Stimulated activated CD4-positive, alpha-beta T cell treated with anti-CD3 and anti-CD28 coated beads, Interleukin-2, amount 100 ng/mL, for 48 hours (primary cell): Measurements from ENCODE around the gene STK35.
A peak's percentile ranks its signal among the peaks of the same experiment; 100 is the strongest.
"Not testable (repeated sequence)": the region's sequence is repeated elsewhere in the genome, so short reads cannot be mapped to it uniquely, and the experiment has no call there.

Experiments
- DNase-seq, 2 donors: peaks; one replicate each; pipeline ENCODE4 v3.0.0-alpha.2; 2020

Gene STK35

GRCh38 chr20:2164421-2164820 lies 62.8 kb downstream of the STK35 start:
- no peak for DNase-seq

GRCh38 chr20:2164966-2165365 lies 63.3 kb downstream of the STK35 start:
- DNase-seq = no peak

GRCh38 chr20:2165871-2166270 lies 64.2 kb downstream of the STK35 start:
- DNase-seq = no peak

GRCh38 chr20:2167112-2167511 lies 65.5 kb downstream of the STK35 start:
- DNase-seq = no peak

- no peak for DNase-seq
These were observed 67.3 kb downstream of the STK35 start for GRCh38 chr20:2168946-2169345.

GRCh38 chr20:2169456-2170088 lies 67.9 kb downstream of the STK35 start:
- DNase-seq = no peak

- no peak for DNase-seq
These were observed 68.8 kb downstream of the STK35 start for GRCh38 chr20:2170404-2170803.

- no peak for DNase-seq
These were observed 69.7 kb downstream of the STK35 start for GRCh38 chr20:2171266-2171790.

GRCh38 chr20:2171840-2172239 lies 70.2 kb downstream of the STK35 start:
- not testable (repeated sequence) for DNase-seq

- DNase-seq = peak; percentile 65 to 66
These were observed 70.9 kb downstream of the STK35 start for GRCh38 chr20:2172305-2173175.

- no peak for DNase-seq
These were observed 71.6 kb downstream of the STK35 start for GRCh38 chr20:2173186-2173585.

- DNase-seq = no peak
These were observed 72.4 kb downstream of the STK35 start for GRCh38 chr20:2174067-2174466.

GRCh38 chr20:2176946-2177345 lies 75.3 kb downstream of the STK35 start:
- no peak for DNase-seq

GRCh38 chr20:2178318-2179232 lies 76.9 kb downstream of the STK35 start:
- no peak for DNase-seq

- DNase-seq = no peak
These were observed 77.6 kb downstream of the STK35 start for GRCh38 chr20:2179233-2179580.

GRCh38 chr20:2179949-2180348 lies 78.3 kb downstream of the STK35 start:
- no peak for DNase-seq

GRCh38 chr20:2183381-2183780 lies 81.8 kb downstream of the STK35 start:
- no peak for DNase-seq

GRCh38 chr20:2184933-2185332 lies 83.3 kb downstream of the STK35 start:
- DNase-seq = not testable (repeated sequence)

GRCh38 chr20:2195614-2196013 lies 94.0 kb downstream of the STK35 start:
- no peak for DNase-seq

- no peak for DNase-seq
These were observed 95.5 kb downstream of the STK35 start for GRCh38 chr20:2197166-2197565.
